Measurements from ENCODE around the gene KANK2. TPM values are rescaled to one million over a fixed set of nuclear protein-coding genes. Genes with fewer than 3 reads are reported as not detected.

KANK2 gene
- total and polyA plus RNA-seq, 12 donors, result 23.7 to 395 (median 133) TPM

DNA sequence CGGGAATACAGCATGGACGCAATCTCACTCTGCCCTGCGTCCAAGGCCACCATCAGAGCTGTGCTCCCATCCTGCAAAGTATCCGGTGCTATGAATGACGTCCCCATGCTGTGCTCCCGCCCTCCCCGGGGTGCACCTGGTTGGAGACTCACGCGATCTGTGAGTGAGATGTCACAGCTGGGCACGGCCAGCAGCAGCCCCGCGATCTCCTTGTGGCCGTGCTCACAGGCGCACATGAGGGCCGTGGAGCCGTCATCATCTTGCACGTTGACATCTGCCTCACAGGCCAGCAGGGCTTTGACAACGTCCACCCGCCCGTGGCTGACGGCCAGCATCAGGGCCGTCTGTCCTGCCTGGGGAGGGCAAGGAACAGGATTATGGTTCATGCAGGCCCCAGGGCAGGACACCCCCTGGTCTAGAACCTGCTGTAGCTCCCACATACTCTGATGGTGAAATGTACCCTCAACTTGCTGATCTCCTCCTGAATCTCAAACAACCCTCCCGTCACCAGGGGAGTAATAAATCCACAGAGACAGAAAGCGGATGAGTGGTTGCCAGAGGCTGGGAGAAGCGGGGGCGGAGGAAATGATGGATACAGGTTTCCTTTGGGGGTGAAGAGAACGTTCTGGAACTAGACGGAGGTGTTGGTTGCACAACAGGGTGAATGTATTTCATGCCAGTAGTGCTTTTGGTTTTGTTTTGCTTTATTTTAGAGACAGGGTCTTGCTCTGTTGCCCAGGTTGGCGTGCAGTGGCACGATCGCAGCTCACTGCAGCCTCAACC is 27.3 kb downstream of the KANK2 start:
- DNase-seq, result no peak
- WGBS, 4 donors, result 83 to 88% (median 85%) methylated on average over 16 to 31 of the region's 31 CpGs
- no peaks in the 10 kb centered on the region for H3K9me3 ChIP-seq (replicated peaks in 1 of 3)
- H3K4me3 ChIP-seq, result no peak overlapping the region
- no peaks in the 10 kb centered on the region for H3K27me3 ChIP-seq
- no peak for TF ChIP-seq POLR2A (IDR thresholded peaks at IDR 0.05)
- TF ChIP-seq, protein P1, sequence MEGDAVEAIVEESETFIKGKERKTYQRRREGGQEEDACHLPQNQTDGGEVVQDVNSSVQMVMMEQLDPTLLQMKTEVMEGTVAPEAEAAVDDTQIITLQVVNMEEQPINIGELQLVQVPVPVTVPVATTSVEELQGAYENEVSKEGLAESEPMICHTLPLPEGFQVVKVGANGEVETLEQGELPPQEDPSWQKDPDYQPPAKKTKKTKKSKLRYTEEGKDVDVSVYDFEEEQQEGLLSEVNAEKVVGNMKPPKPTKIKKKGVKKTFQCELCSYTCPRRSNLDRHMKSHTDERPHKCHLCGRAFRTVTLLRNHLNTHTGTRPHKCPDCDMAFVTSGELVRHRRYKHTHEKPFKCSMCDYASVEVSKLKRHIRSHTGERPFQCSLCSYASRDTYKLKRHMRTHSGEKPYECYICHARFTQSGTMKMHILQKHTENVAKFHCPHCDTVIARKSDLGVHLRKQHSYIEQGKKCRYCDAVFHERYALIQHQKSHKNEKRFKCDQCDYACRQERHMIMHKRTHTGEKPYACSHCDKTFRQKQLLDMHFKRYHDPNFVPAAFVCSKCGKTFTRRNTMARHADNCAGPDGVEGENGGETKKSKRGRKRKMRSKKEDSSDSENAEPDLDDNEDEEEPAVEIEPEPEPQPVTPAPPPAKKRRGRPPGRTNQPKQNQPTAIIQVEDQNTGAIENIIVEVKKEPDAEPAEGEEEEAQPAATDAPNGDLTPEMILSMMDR (IDR thresholded peaks at IDR 0.05), result no peak
- H3K36me3 ChIP-seq (replicated peaks in 1 of 2), result peaks cover 0 to 76% of the 10 kb centered on the region in 2 donors
- peak overlapping the region in 3 of 5 donors; percentile 13 to 74 (median 52) for H3K27ac ChIP-seq
- peaks cover 5 to 11% of the 10 kb centered on the region in 2 donors for H3K4me1 ChIP-seq (replicated peaks in 1 of 2)
- intact Hi-C loops (cut with DNase I), result no loop called here

DNA sequence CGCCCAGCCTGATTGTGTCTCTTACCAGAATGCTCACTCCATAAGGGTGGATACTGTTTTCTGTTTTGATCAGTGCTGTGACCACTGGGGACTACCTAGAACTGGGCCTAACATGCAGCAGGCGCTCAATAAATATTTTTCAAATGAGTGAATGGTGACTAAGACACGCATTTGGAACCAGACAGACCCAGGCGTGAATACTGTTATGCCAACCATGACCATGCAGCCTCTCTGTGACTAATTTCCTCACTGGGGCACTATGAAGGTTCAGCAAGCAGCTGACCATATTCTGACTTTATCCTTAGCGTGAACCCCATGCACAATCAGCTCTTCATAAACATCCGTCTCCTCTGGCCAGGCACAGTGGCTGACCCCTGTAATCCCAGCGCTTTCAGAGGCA is 28.8 kb downstream of the KANK2 start:
- no peak for DNase-seq
- TF ChIP-seq POLR2A (IDR thresholded peaks at IDR 0.05), result no peak
- TF ChIP-seq, protein P1 (IDR thresholded peaks at IDR 0.05), result no peak
- H3K27ac ChIP-seq, result no peak overlapping the region
- H3K4me1 ChIP-seq (replicated peaks in 1 of 2), result peaks cover 5 to 16% of the 10 kb centered on the region in 2 donors
- intact Hi-C loops (cut with DNase I), result no loop called here
- peaks cover 0 to 61% of the 10 kb centered on the region in 2 donors for H3K36me3 ChIP-seq (replicated peaks in 1 of 2)
- 91 to 96% (median 92%) methylated on average over 2 to 7 of the region's 7 CpGs for WGBS, 4 donors
- H3K4me3 ChIP-seq, result no peak overlapping the region
- no peaks in the 10 kb centered on the region for H3K27me3 ChIP-seq
- H3K9me3 ChIP-seq (replicated peaks in 1 of 3), result no peaks in the 10 kb centered on the region

- Histone ChIP-seq H3K36me3 (replicated peaks in 1 of 2) (peaks cover 0 to 47% of the 10 kb centered on the region in 2 donors), H3K4me1 (replicated peaks in 1 of 2) (peaks cover 5 to 16% of the 10 kb centered on the region in 2 donors), H3K4me3 (no peak overlapping the region), H3K9me3 (replicated peaks in 1 of 3) (no peaks in the 10 kb centered on the region), H3K27ac (peak overlapping the region in 2 of 5 donors; percentile 67 to 81), H3K27me3 (no peaks in the 10 kb centered on the region)
- no peak for DNase-seq
- intact Hi-C loops (cut with DNase I), result no loop called here
- WGBS, 4 donors, result 80 to 87% (median 84%) methylated on average over 26 of the region's 26 CpGs
- TF ChIP-seq, protein P1 (IDR thresholded peaks at IDR 0.05), result no peak
- no peak for TF ChIP-seq POLR2A (IDR thresholded peaks at IDR 0.05)
Observed at GRCh38 chr19:11166281-11167142, 30.8 kb downstream of the KANK2 start.

DNA sequence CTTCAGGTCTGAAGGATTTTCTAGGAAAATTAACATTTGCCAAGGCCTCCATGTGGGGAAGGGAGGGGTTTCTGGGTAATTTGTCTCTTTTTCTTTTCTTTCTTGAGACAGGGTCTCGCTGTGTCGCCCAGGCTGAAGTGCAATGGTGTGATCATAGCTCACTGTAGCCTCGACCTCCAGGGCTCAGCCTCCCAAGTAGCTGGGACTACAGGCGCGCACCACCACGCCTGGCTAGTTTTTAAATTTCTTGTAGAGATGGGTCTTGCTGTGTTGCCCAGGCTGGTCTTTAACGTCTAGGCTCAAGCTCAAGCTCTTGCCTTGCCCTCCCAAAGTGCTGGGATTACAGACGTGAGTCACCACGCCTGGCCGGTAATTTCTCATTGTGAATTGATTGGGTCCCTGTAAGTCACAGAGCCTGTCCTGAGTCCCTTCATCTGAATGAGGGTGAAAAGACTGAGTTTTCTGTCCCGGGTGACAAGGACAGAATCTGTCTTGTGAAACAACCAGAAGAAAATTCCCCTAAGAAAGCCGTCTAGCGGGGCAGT is 31.8 kb downstream of the KANK2 start:
- Histone ChIP-seq H3K4me3 (no peak overlapping the region), H3K27me3 (no peaks in the 10 kb centered on the region), H3K4me1 (replicated peaks in 1 of 2) (peaks cover 0 to 7% of the 10 kb centered on the region in 2 donors), H3K9me3 (replicated peaks in 1 of 3) (no peaks in the 10 kb centered on the region), H3K36me3 (replicated peaks in 1 of 2) (peaks cover 0 to 43% of the 10 kb centered on the region in 2 donors), H3K27ac (peak overlapping the region in 4 of 5 donors; percentile 14 to 81 (median 46))
- WGBS, 4 donors, result 84 to 98% (median 88%) methylated on average over 10 to 13 of the region's 13 CpGs
- no peak for TF ChIP-seq POLR2A (IDR thresholded peaks at IDR 0.05)
- TF ChIP-seq, protein P1 (IDR thresholded peaks at IDR 0.05), result no peak
- intact Hi-C loops (cut with DNase I), result no loop called here
- no peak for DNase-seq

Data from adrenal gland (tissue), 12 donors.